Measurements from ENCODE around the gene TMEM87B.

GRCh38 chr2:112046231-112046630, 8.8 kb upstream of the TMEM87B start:
- TF ChIP-seq CTCF (IDR thresholded peaks at IDR 0.05): no peak
- TF ChIP-seq EP300 (IDR thresholded peaks at IDR 0.05): no peak
- no peak for TF ChIP-seq POLR2A (IDR thresholded peaks at IDR 0.05)

All from ovary (tissue), 3 donors.